CD8-positive, alpha-beta memory T cell (primary cell): Measurements from ENCODE around the gene KLRD1. TPM values are rescaled to one million over a fixed set of nuclear protein-coding genes. Genes with fewer than 3 reads are reported as not detected.

Source experiments
- CTCF ChIA-PET: fragments of 350-600 bp; sonication (Branson Sonifier 250); formaldehyde crosslinking; loops from one replicate; lab custom pipeline; 2021; ENCODE audit warnings: antibody characterized with exemption; lab: Charles Lee
- POLR2A ChIA-PET: fragments of 350-600 bp; sonication (Branson Sonifier 250); formaldehyde crosslinking; loops from one replicate; lab custom pipeline; 2021; ENCODE audit warnings: antibody characterized with exemption; lab: Charles Lee
- DNase-seq, 5 donors: peaks; one replicate each; pipeline versions ENCODE4 v3.0.0 to v3.0.0-alpha.2; 2020 to 2022; ENCODE audit warnings: mixed read lengths in 1 of 5
- H3K27ac ChIP-seq: one replicate; pipeline ENCODE4 v1.7.0; 2013; ENCODE audit warnings: low read depth, mild to moderate bottlenecking, low read length, moderate library complexity
- H3K27me3 ChIP-seq: 2 replicates; pipeline ENCODE4 v1.7.0; 2013; ENCODE audit warnings: low read length, mild to moderate bottlenecking; ENCODE audit not compliant: insufficient read depth, poor library complexity, severe bottlenecking
- H3K36me3 ChIP-seq: 2 replicates; pipeline ENCODE4 v1.7.0; 2013; ENCODE audit warnings: mild to moderate bottlenecking, low read length, moderate library complexity; ENCODE audit not compliant: insufficient read depth
- H3K4me1 ChIP-seq: 2 replicates; pipeline ENCODE4 v1.7.0; 2013; ENCODE audit warnings: mild to moderate bottlenecking, low read length, moderate library complexity; ENCODE audit not compliant: insufficient read depth
- H3K4me3 ChIP-seq: 2 replicates; pipeline ENCODE4 v1.7.0; 2013; ENCODE audit warnings: mild to moderate bottlenecking, low read length
- H3K9me3 ChIP-seq: 2 replicates; pipeline ENCODE4 v1.7.0; 2013; ENCODE audit warnings: mild to moderate bottlenecking, low read length
- H3K27ac Mint-ChIP-seq, 8 donors: one replicate each; pipeline ENCODE4 v1.8.0; 2020 to 2021; ENCODE audit warnings: mixed read lengths in 8 of 8, mild to moderate bottlenecking in 6 of 8, inconsistent platforms in 3 of 8, moderate library complexity in 3 of 8
- H3K27me3 Mint-ChIP-seq, 2 donors: one replicate each; pipeline ENCODE4 v1.8.0; 2020 to 2021; ENCODE audit warnings: mixed read lengths in 2 of 2, mild to moderate bottlenecking in 1 of 2, moderate library complexity in 1 of 2
- H3K36me3 Mint-ChIP-seq, 3 donors: one replicate each; pipeline ENCODE4 v1.8.0; 2020 to 2021; ENCODE audit warnings: mixed read lengths in 3 of 3, inconsistent platforms in 1 of 3, mild to moderate bottlenecking in 1 of 3
- H3K4me1 Mint-ChIP-seq, 3 donors: one replicate each; pipeline ENCODE4 v1.8.0; 2020 to 2021; ENCODE audit warnings: mixed read lengths in 3 of 3, inconsistent platforms in 1 of 3, mild to moderate bottlenecking in 1 of 3
- H3K4me3 Mint-ChIP-seq, 7 donors: one replicate each; pipeline ENCODE4 v1.8.0; 2020 to 2021; ENCODE audit warnings: mixed read lengths in 7 of 7, mild to moderate bottlenecking in 6 of 7, moderate library complexity in 4 of 7, inconsistent platforms in 2 of 7
- H3K9me3 Mint-ChIP-seq, 5 donors: one replicate each; pipeline ENCODE4 v1.8.0; 2020 to 2022; ENCODE audit warnings: mixed read lengths in 5 of 5, mild to moderate bottlenecking in 3 of 5, moderate library complexity in 2 of 5, inconsistent platforms in 1 of 5
- polyA plus RNA-seq: library from polyadenylated mRNA; unstranded; fragments of 300-500 nt; fragmentation: Illumina TruSeq; gene quantifications from one replicate; pipeline ENCODE4 v1.2.3, GENCODE V29; 2021
- total RNA-seq, 2 experiments: library from RNA; stranded (reverse); gene quantifications; one replicate each; pipeline ENCODE4 v1.2.3, GENCODE V29; 2021

Gene KLRD1
- total and polyA plus RNA-seq, 3 experiments from 2014 or later = 65.4 to 177 (median 70.1) TPM

DNA sequence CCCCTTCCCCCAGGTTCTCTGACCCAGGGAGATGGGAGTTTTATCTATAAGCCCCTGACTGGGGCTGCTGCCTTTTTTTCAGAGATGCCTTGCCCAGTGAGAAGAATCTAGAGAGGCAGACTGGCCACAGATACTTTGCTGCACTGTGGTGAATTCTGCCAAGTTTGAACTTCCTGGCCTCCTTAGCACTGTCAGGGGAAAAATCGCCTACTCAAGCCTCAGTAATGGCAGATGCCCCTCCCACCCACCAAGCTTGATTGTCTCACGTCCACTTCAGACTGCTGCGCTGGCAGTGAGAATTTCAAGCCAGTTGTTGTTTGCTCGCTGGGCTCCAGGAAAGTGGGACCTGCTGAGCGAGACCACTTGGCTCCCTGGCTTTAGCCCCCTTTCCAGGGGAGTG, 50.5 kb downstream of the KLRD1 start:
- peak overlapping the region in 1 of 8 donors; percentile 7 for H3K27ac Mint-ChIP-seq
- H3K36me3 ChIP-seq = no peaks in the 10 kb centered on the region
- no peak for DNase-seq
- peaks cover 11 to 52% (median 30%) of the 10 kb centered on the region in 3 donors for H3K36me3 Mint-ChIP-seq
- no peaks in the 10 kb centered on the region for H3K9me3 ChIP-seq
- H3K27me3 ChIP-seq = no peaks in the 10 kb centered on the region
- H3K4me3 Mint-ChIP-seq = no peak overlapping the region
- CTCF ChIA-PET = no interaction called here
- POLR2A ChIA-PET = no interaction called here
- no peak overlapping the region for H3K27ac ChIP-seq
- peaks cover 0 to 5% (median 3%) of the 10 kb centered on the region in 5 donors for H3K9me3 Mint-ChIP-seq
- H3K27me3 Mint-ChIP-seq = no peaks in the 10 kb centered on the region
- H3K4me3 ChIP-seq = no peak overlapping the region
- H3K4me1 ChIP-seq = peaks cover 3% of the 10 kb centered on the region
- H3K4me1 Mint-ChIP-seq = peaks cover 32 to 41% (median 41%) of the 10 kb centered on the region in 3 donors

- H3K4me1 ChIP-seq = peaks cover 6% of the 10 kb centered on the region
- no peak overlapping the region for H3K4me3 ChIP-seq
- no peaks in the 10 kb centered on the region for H3K9me3 ChIP-seq
- H3K36me3 ChIP-seq = no peaks in the 10 kb centered on the region
- ChIA-PET CTCF (no interaction called here), POLR2A (no interaction called here)
- no peaks in the 10 kb centered on the region for H3K27me3 Mint-ChIP-seq
- no peak for DNase-seq
- no peaks in the 10 kb centered on the region for H3K27me3 ChIP-seq
- peaks cover 11 to 52% (median 28%) of the 10 kb centered on the region in 3 donors for H3K36me3 Mint-ChIP-seq
- peak overlapping the region in 4 of 7 donors; percentile 5 to 39 (median 10) for H3K4me3 Mint-ChIP-seq
- no peak overlapping the region for H3K27ac ChIP-seq
- H3K4me1 Mint-ChIP-seq = peaks cover 32 to 41% (median 41%) of the 10 kb centered on the region in 3 donors
- peaks cover 0 to 3% (median 2%) of the 10 kb centered on the region in 5 donors for H3K9me3 Mint-ChIP-seq
- peak overlapping the region; percentile 19 to 82 (median 51) for H3K27ac Mint-ChIP-seq
Observed at GRCh38 chr12:10358969-10359368, 51.3 kb downstream of the KLRD1 start.

DNA sequence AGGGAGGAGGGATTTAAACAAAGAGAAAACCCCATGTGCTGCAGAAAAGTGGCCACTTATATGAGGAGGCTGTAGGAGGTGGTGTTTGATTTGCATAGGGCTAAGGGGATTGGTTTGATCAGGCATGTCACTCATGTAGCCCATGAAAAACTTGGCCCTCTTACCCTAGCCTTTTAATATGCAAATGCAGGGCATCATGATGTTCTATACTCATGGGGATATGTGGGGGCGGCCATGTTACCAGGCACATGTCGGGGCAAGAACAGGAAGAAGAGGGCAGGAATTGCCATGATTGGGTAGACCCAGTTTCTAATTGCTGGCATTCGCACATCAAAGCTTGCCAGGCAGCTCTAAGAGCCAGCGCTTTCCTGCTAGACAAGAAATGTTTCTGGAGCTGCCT, 53.4 kb downstream of the KLRD1 start:
- peak overlapping the region in 2 of 7 donors; percentile 11 to 24 for H3K4me3 Mint-ChIP-seq

GRCh38 chr12:10361622-10362021, 54.0 kb downstream of the KLRD1 start:
- no peaks in the 10 kb centered on the region for H3K9me3 ChIP-seq
- Mint-ChIP-seq H3K36me3 (peaks cover 9 to 45% (median 24%) of the 10 kb centered on the region in 3 donors), H3K9me3 (peaks cover 0 to 3% (median 0%) of the 10 kb centered on the region in 5 donors), H3K27ac (peak overlapping the region in 6 of 8 donors; percentile 30 to 93 (median 72)), H3K4me1 (peaks cover 28 to 37% (median 37%) of the 10 kb centered on the region in 3 donors), H3K4me3 (peak overlapping the region in 2 of 7 donors; percentile 9 to 24), H3K27me3 (no peaks in the 10 kb centered on the region)
- CTCF ChIA-PET = interaction anchor here (1.0 kb wide), 1 partner anchor 125 kb away, joined by 4 read pairs; no protein-coding TSS in a partner anchor
- H3K27me3 ChIP-seq = no peaks in the 10 kb centered on the region
- DNase-seq = no peak
- H3K27ac ChIP-seq = peak overlapping the region; percentile 30
- peaks cover 27% of the 10 kb centered on the region for H3K4me1 ChIP-seq
- POLR2A ChIA-PET = no interaction called here
- H3K36me3 ChIP-seq = no peaks in the 10 kb centered on the region
- H3K4me3 ChIP-seq = no peak overlapping the region

More for the DNA sequence above, 53.4 kb downstream of the KLRD1 start:
- Mint-ChIP-seq H3K27ac (peak overlapping the region in 6 of 8 donors; percentile 30 to 93 (median 71)), H3K4me1 (peaks cover 30 to 40% (median 37%) of the 10 kb centered on the region in 3 donors), H3K36me3 (peaks cover 10 to 46% (median 26%) of the 10 kb centered on the region in 3 donors), H3K9me3 (peaks cover 0 to 3% (median 0%) of the 10 kb centered on the region in 5 donors), H3K27me3 (no peaks in the 10 kb centered on the region)
- DNase-seq = no peak
- Histone ChIP-seq H3K27ac (peak overlapping the region; percentile 30), H3K4me1 (peaks cover 22% of the 10 kb centered on the region), H3K9me3 (no peaks in the 10 kb centered on the region), H3K36me3 (no peaks in the 10 kb centered on the region), H3K27me3 (no peaks in the 10 kb centered on the region), H3K4me3 (no peak overlapping the region)
- ChIA-PET CTCF (interaction anchor here (1.0 kb wide), 1 partner anchor 125 kb away, joined by 4 read pairs; no protein-coding TSS in a partner anchor), POLR2A (interaction anchor here (0.7 kb wide), 1 partner anchor 197 kb away, joined by 3 read pairs; no protein-coding TSS in a partner anchor)

- Histone ChIP-seq H3K27ac (peak overlapping the region; percentile 80), H3K4me1 (peaks cover 34% of the 10 kb centered on the region), H3K9me3 (no peaks in the 10 kb centered on the region), H3K36me3 (no peaks in the 10 kb centered on the region), H3K27me3 (no peaks in the 10 kb centered on the region), H3K4me3 (no peak overlapping the region)
- POLR2A ChIA-PET = interaction anchor here (0.6 kb wide), 1 partner anchor 182 kb away, joined by 4 read pairs; no protein-coding TSS in a partner anchor
- DNase-seq = no peak
- Mint-ChIP-seq H3K27ac (peak overlapping the region in 2 of 8 donors; percentile 24 to 94), H3K4me1 (peaks cover 28 to 37% (median 37%) of the 10 kb centered on the region in 3 donors), H3K9me3 (peaks cover 0 to 3% (median 0%) of the 10 kb centered on the region in 5 donors), H3K4me3 (peak overlapping the region in 3 of 7 donors; percentile 10 to 30 (median 21)), H3K27me3 (no peaks in the 10 kb centered on the region), H3K36me3 (peaks cover 14 to 39% (median 23%) of the 10 kb centered on the region in 3 donors)
- CTCF ChIA-PET = no interaction called here
Observed at GRCh38 chr12:10362325-10362724, 54.7 kb downstream of the KLRD1 start.

DNA sequence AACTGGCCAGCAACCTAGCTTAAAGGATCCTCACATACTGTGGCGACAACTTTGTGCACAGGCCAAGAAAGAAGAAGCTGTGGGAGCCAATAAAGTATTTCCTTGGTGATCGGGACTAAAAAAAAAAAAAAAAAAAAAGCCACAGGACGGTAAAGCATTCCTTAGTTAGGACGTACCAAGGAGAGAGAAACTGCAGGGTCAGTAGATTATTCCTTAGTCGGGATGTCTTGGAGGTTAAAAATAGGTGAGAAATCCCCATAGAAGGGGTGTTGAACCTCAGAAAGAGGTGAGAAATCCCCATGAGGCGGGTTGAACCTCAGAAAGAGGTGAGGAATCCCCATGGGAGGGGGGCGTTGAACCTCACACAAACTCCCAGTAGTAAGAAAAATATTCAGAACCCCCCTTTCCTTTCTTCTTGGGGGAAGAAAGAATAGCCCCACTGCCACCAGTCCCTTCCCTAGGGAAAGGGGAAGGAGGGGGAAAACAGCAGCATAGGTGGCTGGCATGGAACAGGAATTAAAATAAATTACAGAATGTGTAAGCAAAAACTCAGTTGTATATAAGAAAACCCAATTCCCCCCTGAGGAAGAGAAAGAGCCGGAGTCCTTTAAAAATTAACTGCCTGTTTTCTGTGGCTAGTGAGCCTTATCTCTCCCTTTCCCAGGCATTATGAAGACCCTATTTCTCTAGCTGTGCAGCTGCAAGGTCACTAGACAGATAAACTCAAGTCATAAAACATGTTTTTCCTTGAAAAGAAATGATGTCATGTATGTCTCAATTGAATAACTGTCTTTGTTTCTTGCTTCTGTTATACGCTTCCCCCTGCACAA, 55.4 kb downstream of the KLRD1 start:
- H3K9me3 Mint-ChIP-seq = peaks cover 0 to 3% (median 2%) of the 10 kb centered on the region in 5 donors
- ChIA-PET POLR2A (interaction anchor here (0.6 kb wide), 1 partner anchor 181 kb away, joined by 4 read pairs; no protein-coding TSS in a partner anchor), CTCF (interaction anchor here (1.6 kb wide), 1 partner anchor 127 kb away, joined by 3 read pairs; no protein-coding TSS in a partner anchor)
- H3K27me3 ChIP-seq = no peaks in the 10 kb centered on the region
- H3K4me1 Mint-ChIP-seq = peaks cover 30 to 33% (median 31%) of the 10 kb centered on the region in 3 donors
- H3K27ac ChIP-seq = peak overlapping the region; percentile 80
- DNase-seq = no peak
- peak overlapping the region in 1 of 8 donors; percentile 94 for H3K27ac Mint-ChIP-seq
- no peak overlapping the region for H3K4me3 ChIP-seq
- H3K9me3 ChIP-seq = no peaks in the 10 kb centered on the region
- H3K4me1 ChIP-seq = peaks cover 41% of the 10 kb centered on the region
- H3K36me3 ChIP-seq = no peaks in the 10 kb centered on the region
- H3K4me3 Mint-ChIP-seq = peak overlapping the region in 3 of 7 donors; percentile 17 to 30 (median 21)
- H3K27me3 Mint-ChIP-seq = no peaks in the 10 kb centered on the region
- H3K36me3 Mint-ChIP-seq = peaks cover 13 to 32% (median 23%) of the 10 kb centered on the region in 3 donors

- Mint-ChIP-seq H3K27ac (no peak overlapping the region), H3K27me3 (no peaks in the 10 kb centered on the region), H3K9me3 (peaks cover 0 to 3% (median 2%) of the 10 kb centered on the region in 5 donors), H3K4me3 (no peak overlapping the region), H3K4me1 (peaks cover 30 to 35% (median 32%) of the 10 kb centered on the region in 3 donors), H3K36me3 (peaks cover 18 to 27% (median 24%) of the 10 kb centered on the region in 3 donors)
- H3K4me3 ChIP-seq = peak overlapping the region; percentile 97
- ChIA-PET CTCF (interaction anchor here (1.6 kb wide), 1 partner anchor 128 kb away, joined by 3 read pairs; no protein-coding TSS in a partner anchor), POLR2A (no interaction called here)
- peaks cover 46% of the 10 kb centered on the region for H3K4me1 ChIP-seq
- H3K27me3 ChIP-seq = no peaks in the 10 kb centered on the region
- no peaks in the 10 kb centered on the region for H3K9me3 ChIP-seq
- no peak for DNase-seq
- no peaks in the 10 kb centered on the region for H3K36me3 ChIP-seq
- H3K27ac ChIP-seq = peak overlapping the region; percentile 80
Observed at GRCh38 chr12:10363658-10363913, 55.9 kb downstream of the KLRD1 start.
